OCI-LY3 (cell line): Measurements from ENCODE around the gene APOL3.

Experiments
- CTCF ChIP-seq: fragments of 200-600, 300-600 bp; sonication (generic); IDR thresholded peaks from 2 replicates; pipeline ENCODE4 v1.5.1; 2014; ENCODE audit warnings: antibody characterized with exemption, low read length, low read depth
- EZH2phosphoT487 ChIP-seq: fragments of 200-600 bp; shearing (Covaris generic); IDR thresholded peaks from 2 replicates; pipeline ENCODE4 v1.6.1; 2018; ENCODE audit warnings: antibody characterized with exemption, mixed run types, low read depth

- no peak for TF ChIP-seq CTCF
- no peak for TF ChIP-seq EZH2phosphoT487
Observed at GRCh38 chr22:36198536-36198935, 38.0 kb upstream of the APOL3 start.
